ENCODE measurements around the gene DIAPH2.

The DIAPH2 gene

GRCh38 chrX:97320305-97320704, 635.7 kb downstream of the DIAPH2 start:
- DNase-seq (ENCODE audit: low read depth), result no peak
- no peak overlapping the region for H3K4me3 ChIP-seq (ENCODE audit: control insufficient read depth, low read depth, low read length)
- TF ChIP-seq CTCF (IDR thresholded peaks at IDR 0.05; ENCODE audit: control insufficient read depth, insufficient read depth, low read depth, low read length, missing control alignments), result no peak

GRCh38 chrX:97322401-97322800, 637.8 kb downstream of the DIAPH2 start:
- TF ChIP-seq CTCF (IDR thresholded peaks at IDR 0.05; ENCODE audit: control insufficient read depth, insufficient read depth, low read depth, low read length, missing control alignments), result no peak
- no peak for DNase-seq (ENCODE audit: low read depth)
- no peak overlapping the region for H3K4me3 ChIP-seq (ENCODE audit: control insufficient read depth, low read depth, low read length)

GRCh38 chrX:97326456-97326855, 641.8 kb downstream of the DIAPH2 start:
- H3K4me3 ChIP-seq (ENCODE audit: control insufficient read depth, low read depth, low read length), result no peak overlapping the region

GRCh38 chrX:97328853-97329390, 644.3 kb downstream of the DIAPH2 start:
- H3K4me3 ChIP-seq (ENCODE audit: control insufficient read depth, low read depth, low read length), result no peak overlapping the region
- TF ChIP-seq CTCF (IDR thresholded peaks at IDR 0.05; ENCODE audit: control insufficient read depth, insufficient read depth, low read depth, low read length, missing control alignments), result no peak
- DNase-seq (ENCODE audit: low read depth), result no peak

More at GRCh38 chrX:97326456-97326855, 641.8 kb downstream of the DIAPH2 start:
- no peak for DNase-seq (ENCODE audit: low read depth)
- TF ChIP-seq CTCF (IDR thresholded peaks at IDR 0.05; ENCODE audit: control insufficient read depth, insufficient read depth, low read depth, low read length, missing control alignments), result no peak

- no peak for TF ChIP-seq CTCF (IDR thresholded peaks at IDR 0.05; ENCODE audit: control insufficient read depth, insufficient read depth, low read depth, low read length, missing control alignments)
- H3K4me3 ChIP-seq (ENCODE audit: control insufficient read depth, low read depth, low read length), result no peak overlapping the region
- DNase-seq (ENCODE audit: low read depth), result no peak
These were observed 645.5 kb downstream of the DIAPH2 start for GRCh38 chrX:97330151-97330550.

GRCh38 chrX:97332963-97333362, 648.3 kb downstream of the DIAPH2 start:
- DNase-seq (ENCODE audit: low read depth), result no peak
- no peak for TF ChIP-seq CTCF (IDR thresholded peaks at IDR 0.05; ENCODE audit: control insufficient read depth, insufficient read depth, low read depth, low read length, missing control alignments)
- no peak overlapping the region for H3K4me3 ChIP-seq (ENCODE audit: control insufficient read depth, low read depth, low read length)

- H3K4me3 ChIP-seq (ENCODE audit: control insufficient read depth, low read depth, low read length), result no peak overlapping the region
- no peak for DNase-seq (ENCODE audit: low read depth)
These were observed 650.2 kb downstream of the DIAPH2 start for GRCh38 chrX:97334850-97335249.

More at GRCh38 chrX:97334850-97335249, 650.2 kb downstream of the DIAPH2 start:
- TF ChIP-seq CTCF (IDR thresholded peaks at IDR 0.05; ENCODE audit: control insufficient read depth, insufficient read depth, low read depth, low read length, missing control alignments), result no peak
